NCI-H128 (cell line): ENCODE results near the gene SLC43A1.
"Not testable (repeated sequence)": the region's sequence is repeated elsewhere in the genome, so short reads cannot be mapped to it uniquely, and the experiment has no call there.

ENCODE experiments used
- DNase-seq: peaks from one replicate; lab custom pipeline; 2025; ENCODE audit not compliant: unreplicated experiment; lab: John Stamatoyannopoulos, UW

Gene SLC43A1

DNA sequence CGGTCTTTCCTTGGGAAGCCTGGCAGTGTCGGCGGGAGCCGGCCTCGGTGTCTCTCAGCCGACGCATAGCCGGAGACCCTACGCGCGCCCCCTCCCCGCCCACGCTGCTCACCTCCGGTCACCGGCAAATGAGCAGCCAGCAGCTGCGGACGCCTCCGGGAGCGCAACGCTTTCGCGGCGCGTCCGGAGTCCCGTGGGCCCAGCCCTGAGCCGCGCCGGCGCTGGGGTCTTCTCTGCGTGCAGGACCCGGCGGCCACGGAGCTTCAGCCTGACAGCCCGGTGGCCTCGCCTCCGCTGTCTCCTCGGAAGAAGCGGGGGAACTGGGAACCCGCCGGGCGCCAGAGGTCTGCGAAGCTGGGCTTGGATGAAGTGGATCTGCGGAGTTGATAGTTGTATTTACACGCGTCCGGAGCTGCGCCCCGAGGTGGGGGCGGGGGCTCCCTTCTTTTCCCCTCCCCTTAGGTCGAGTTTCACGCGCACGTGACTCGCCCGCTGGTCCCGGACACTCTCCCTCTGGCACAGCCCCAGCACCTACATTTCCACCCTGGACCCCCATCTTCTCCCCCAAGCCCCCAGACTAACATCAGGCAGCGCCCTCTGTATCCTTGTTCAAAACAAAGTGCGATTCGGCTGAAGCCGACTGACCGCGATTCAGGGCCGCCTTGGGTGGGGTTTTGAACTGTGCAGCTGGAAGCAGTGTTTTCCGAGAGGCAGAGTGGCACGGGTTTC, at the start of gene SLC43A1:
Gene SLC43A1, minus strand, starts transcription at position 371 of the 729 bp plus-strand sequence. CDS start 1,591 bp downstream, outside the sequence.
- no peak for DNase-seq

DNA sequence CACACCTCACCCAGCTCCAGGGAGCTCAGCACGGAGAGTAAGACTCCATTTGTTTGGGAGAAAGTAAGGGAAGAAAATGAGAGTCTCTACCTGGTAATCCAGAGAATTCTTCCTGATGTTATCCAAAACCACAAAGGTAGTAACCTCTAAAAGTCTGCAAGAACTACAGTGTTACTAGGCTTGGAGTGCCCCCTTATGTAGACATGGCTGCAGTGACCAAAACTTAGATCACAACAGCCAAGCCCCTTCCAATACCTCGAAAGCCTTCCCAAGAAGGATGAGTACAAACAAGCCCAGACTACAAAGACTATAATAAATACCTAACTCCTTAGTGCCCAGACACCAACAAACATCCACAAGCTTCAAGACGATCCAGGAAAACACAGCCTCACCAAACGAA, 47.1 kb upstream of the SLC43A1 start:
- no peak for DNase-seq

DNA sequence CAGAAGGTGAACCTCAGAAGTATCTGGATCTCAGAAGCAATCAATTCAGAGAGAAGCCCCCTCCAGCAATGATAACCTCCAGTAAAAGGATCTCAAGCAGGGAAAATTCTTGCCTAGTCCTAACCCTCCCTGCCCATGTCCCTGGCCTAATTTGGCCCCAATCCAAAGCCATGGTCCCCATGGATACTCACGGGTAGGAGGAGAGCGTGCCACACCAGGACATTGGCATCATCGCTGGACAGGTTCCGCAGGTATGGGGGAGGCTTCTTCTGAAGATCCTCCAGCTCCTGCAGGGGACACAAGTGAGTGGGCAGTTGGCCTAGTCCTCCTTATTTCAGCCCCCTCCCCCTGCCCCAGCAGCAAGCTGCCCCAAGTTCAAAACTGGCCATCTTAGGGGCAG, 44.6 kb upstream of the SLC43A1 start:
- no peak for DNase-seq

DNA sequence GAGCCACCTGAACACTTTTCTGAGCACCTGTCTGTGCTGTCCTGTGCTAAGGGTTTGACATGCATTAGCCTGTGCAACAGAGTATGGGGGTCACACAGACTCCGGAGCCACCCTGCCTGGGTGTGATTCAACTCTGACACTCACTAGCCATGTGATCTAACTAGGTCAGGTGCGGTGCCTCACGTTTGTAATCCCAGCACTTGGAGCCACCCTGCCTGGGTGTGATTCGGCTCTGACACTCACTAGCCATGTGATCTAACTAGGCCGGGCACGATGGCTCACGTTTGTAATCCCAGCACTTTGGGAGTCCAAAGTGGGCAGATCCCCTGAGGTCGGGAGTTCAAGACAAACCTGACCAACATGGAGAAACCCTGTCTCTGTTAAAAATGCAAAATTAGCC, 40.5 kb upstream of the SLC43A1 start:
- DNase-seq: no peak

DNA sequence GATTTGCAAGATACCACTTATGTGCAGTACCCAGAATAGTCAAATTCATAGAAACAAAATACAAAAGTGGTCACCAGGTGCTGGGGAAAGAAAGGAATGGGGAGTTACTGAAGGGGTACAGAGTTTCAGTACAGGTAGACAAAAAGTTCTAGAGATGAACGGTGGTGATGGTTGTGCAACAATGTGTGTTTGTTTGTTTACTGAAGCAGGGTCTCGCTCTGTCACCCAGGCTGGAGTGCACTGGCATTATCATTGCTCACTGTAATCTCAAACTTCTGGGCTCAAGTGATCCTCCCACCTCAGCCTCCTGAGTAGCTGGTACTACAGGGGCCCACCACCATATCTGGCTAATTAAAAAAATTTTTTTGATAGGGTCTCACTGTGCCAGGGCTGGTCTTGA, 39.9 kb upstream of the SLC43A1 start:
- DNase-seq: no peak

DNA sequence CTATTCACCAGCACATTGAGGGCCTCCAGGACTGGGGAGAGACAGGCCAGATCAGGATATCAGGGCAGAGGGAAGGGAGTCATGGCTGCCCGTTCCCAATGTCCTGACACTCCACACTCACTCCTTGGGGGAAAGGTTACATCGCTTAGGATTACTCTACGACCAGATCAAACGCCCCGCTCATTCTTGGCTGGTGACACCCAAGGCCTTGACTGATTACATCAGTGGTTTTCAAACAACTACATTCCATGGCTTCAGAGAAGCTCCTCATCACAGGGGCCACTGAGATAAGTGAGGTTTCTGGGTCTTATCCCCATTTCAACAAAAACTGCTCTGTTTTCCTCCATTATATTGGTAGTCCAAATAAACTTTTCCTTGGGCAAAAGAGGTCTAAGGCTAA, 37.0 kb upstream of the SLC43A1 start:
- no peak for DNase-seq

DNA sequence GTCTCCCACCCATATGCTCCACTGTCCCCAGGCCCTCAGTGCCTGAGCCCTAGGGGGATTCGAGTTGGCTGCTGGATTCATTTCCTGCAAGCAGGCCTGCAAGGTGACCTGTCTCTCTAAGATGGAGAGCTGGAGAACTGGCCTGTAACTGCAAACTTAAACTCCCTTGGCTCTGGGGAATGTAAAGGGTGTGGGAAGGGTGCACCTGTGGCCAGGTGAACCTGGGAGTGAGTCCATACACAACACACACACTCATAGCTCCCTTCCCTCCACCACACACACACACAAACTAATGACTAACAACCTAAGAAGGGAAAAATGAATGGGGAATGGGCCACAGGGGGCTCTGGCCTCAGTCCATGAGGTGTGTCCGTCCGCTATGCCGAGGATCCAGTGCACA, 36.4 kb upstream of the SLC43A1 start:
- DNase-seq: no peak

DNA sequence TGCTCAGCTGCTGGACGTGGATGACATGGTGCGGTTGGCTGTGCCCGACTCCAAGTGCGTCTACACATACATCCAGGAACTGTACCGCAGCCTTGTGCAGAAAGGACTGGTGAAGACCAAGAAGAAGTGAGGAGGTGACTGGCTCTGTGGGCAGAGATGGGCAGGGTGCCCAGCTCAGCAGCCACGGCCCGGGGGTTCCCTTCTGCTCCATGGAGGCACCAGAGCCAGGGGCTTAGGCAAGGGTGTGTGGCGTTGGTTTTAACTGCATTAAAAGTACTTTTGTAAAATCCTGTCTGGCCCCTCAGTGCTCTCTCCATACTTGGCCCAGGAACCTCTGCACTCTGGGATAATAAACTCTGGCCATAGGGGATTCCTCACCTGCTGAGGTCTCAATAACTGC, 34.5 kb upstream of the SLC43A1 start:
- DNase-seq: no peak

DNA sequence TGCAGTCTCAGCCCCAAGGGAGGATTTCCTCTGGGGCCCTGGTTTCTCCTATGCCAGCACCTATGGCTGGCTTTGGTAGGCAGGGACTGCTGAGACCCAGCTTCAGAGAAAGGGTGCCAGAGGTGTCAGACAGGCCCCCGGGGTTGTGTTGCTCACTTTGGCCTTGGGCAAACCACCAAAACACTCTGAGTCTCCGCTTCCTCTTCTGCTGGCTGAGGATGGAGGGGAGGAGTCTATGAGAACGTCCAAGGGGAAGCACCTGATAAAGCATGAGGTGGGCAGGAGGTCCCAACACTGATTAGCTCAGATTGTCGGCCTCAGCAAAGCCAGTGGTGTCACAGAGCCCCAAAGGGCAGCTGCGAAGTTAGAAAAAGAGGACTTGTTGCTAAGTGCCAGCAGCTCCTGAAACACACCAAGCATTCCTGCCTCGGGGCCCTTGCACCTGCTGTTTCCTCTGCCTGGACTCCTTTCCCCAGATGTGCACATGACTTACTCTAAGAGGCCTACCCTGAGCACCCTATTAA, 32.4 kb upstream of the SLC43A1 start:
- no peak for DNase-seq

DNA sequence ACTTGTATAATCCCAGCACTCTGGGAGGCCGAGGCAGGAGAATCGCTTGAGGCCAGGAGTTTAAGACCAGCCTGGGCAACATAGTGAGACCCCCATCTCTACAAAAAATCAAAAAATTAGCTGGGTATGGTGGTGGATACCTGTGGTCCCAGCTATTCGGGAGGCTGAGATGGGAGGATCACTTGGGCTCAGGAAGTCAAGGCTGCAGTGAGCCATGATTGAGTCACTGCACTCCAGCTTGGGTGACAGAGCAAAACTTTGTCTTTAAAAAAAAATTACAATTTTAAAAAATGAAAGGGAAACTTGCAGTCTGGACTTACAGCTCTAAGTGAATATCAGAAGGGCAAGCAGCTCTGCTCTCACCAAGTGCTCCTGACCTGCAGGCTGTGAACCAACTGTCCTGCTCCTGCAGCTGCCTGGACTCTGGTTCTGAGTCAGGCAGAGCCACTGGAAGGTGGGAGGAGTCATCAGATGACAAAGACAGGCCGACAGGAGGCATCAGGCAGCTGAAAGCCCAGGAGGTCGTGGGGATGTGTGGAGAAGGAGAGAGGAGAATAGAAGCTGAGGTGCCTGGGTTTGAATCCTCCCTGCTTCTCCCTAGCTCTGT, 31.5 kb upstream of the SLC43A1 start:
- DNase-seq: no peak

DNA sequence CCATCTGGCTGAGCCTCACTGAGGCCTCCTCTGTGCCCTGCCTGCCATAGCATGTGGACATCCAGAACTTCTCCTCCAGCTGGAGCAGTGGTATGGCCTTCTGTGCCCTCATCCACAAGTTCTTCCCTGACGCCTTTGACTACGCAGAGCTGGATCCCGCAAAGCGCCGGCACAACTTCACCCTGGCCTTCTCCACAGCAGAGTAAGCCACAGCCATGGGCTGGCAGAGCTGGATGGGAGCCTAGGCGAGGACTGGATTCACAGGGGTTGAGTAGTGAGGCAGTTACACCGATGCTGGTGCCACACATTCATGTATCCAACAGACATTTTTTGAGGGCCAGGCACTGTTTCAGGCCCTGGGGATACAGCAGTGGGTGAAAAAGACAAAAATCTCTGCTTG, 30.9 kb upstream of the SLC43A1 start:
- no peak for DNase-seq

DNA sequence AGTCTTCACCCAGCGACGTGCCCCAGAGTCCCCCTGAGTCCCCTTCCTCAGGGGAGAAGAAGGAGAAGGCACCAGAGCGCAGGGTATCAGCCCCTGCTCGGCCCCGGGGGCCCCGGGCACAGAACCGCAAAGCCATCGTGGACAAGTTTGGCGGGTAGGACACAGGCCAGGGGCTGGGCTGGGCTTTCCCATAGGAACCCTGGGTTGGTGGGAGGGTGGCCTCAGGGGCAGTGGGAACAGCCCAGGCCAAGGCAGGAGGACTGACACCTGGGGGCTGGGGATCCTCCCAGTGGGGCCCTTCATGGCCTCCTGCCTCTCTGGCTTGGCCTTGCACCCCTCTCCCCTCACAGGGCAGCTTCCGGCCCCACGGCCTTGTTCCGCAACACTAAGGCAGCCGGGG, 30.4 kb upstream of the SLC43A1 start:
- no peak for DNase-seq

DNA sequence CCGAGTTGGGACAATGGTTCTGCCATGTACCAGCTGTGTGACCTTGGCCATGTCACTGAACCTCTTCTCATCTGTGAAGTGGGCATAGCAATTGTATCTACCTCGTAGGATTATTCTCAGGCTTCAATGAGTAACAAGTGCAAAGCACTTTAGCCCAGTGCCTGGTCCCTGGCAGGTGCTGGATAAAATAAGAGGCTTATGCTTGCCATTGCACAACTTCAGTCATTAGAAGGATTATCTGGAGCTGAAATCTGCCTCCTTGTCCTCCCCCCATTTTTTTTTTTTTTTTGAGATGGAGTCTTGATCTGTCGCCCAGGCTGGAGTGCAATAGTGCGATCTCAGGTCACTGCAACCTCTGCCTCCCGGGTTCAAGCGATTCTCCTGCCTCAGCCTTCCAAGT, 29.1 kb upstream of the SLC43A1 start:
- no peak for DNase-seq

DNA sequence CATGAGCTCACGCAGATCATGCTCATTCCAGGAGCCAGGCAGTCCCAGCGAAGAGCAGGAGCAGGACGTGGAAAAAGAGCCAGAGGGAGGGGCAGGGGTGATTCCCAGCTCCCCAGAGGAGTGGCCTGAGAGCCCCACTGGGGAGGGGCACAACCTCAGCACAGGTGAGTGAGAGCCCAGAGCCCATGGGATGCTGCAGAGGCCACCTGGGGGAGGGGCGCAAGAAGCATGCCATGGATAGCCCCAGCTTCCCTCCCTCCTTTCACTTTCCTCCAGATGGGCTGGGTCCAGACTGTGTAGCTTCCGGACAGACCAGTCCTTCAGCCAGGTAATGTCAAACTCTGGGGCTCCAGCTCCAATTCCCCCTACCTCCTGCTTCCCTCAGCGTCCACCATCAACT, 28.1 kb upstream of the SLC43A1 start:
- DNase-seq: no peak

DNA sequence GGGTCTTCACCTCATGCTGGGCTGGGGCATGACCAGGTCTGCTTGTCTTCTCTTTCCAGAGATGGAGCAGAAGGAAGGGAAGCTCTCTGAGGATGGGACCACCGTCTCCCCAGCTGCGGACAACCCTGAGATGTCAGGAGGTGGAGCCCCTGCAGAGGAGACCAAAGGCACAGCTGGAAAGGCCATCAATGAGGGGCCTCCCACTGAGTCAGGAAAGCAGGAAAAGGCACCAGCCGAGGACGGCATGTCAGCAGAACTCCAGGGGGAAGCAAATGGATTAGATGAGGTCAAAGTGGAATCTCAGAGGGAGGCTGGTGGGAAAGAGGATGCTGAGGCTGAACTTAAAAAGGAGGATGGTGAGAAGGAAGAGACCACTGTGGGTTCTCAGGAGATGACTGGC, 27.1 kb upstream of the SLC43A1 start:
- DNase-seq: no peak

DNA sequence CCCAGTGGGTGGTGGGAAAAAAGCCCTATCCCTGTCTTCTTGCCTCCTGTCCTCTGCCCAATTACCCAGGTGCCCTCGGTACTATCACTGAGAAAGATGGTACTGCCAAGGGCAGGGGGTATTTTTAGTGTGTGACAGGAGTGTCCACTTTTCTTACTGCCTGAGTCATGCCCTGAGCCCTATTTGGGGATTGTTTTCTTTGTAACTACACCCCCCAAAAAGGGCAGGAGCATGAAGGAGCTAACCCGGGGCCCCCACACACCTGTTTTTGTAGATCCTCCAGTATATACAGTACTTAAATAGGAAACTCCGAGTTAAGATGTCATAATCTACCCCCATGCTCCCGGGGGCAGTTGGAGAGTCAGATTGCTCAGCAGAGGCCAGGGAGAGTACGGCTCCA, 25.7 kb upstream of the SLC43A1 start:
- DNase-seq: no peak

DNA sequence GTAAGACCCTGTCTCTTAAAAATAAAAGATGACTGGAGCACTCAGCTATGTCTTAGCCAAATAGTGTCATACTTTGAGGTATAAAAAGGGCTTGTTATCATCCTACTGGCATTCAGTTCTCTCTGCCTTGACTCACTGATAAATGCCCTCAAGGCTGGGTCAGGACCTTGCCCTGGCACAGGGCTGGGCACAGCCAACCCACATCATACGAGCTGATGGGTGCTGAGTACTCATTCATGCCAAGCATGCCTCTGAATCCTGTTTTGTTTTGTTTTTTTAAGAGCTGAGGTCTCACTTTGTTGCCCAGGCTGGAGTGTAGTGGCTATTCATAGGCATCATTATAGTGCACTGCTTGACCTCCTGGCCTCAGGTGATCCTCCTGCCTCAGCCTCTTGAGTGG, 23.8 kb upstream of the SLC43A1 start:
- no peak for DNase-seq

DNA sequence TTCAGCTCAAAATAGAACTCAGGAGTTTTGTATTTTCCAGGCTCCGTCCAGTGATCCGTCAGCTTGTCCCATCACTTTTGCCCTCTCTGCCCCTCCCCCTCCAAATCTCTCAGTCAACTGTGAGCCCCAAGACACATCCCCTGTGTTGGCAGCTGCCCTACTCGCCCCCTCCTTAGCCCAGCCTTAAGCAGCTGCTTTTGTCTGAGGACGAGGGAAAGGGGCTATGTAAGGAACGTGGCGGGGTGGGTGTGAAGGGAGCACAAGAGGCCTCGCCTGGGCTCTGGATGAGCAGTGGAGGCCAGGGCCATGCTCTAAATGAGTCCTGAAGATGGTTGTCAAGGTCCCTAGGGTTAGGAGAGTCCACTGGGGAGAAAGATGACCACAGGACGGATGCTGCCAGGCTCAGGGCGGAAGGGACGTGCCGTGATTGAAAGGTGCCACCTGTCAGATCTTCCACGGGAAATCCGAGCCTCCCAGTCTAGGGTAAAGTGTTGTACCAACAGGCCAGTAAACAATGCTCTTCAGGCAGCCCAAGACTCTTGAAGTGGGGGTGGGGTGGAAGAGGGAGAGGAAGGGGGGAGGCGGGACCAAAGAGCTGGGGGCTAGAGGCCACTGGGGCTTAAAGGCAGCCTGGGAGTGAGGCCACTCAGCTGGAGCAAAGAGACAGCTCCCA, 21.6 kb upstream of the SLC43A1 start, which contains the start of gene SMTNL1:
Gene SMTNL1, plus strand, starts transcription at position 649 of the 673 bp plus-strand sequence. CDS start 5,048 bp downstream, outside the sequence.
- no peak for DNase-seq

DNA sequence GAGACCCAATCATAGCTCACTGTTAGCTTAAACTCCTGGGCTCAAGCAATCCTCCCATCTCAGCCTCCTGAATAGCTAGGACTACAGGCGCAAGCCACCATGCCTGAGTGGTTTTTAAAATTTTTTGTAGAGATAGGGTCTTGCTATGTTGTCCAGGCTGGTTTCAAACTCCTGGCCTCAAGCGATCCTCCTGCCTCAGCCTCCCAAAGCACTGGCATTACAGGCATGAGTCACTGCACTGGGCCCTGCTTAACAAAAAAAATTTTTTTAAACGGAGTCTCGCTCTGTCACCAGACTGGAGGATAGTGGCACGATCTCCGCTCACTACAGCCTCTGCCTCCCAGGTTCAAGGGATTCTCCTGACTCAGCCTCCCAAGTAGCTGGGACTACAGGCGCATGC, 18.9 kb upstream of the SLC43A1 start:
- not testable (repeated sequence) for DNase-seq

DNA sequence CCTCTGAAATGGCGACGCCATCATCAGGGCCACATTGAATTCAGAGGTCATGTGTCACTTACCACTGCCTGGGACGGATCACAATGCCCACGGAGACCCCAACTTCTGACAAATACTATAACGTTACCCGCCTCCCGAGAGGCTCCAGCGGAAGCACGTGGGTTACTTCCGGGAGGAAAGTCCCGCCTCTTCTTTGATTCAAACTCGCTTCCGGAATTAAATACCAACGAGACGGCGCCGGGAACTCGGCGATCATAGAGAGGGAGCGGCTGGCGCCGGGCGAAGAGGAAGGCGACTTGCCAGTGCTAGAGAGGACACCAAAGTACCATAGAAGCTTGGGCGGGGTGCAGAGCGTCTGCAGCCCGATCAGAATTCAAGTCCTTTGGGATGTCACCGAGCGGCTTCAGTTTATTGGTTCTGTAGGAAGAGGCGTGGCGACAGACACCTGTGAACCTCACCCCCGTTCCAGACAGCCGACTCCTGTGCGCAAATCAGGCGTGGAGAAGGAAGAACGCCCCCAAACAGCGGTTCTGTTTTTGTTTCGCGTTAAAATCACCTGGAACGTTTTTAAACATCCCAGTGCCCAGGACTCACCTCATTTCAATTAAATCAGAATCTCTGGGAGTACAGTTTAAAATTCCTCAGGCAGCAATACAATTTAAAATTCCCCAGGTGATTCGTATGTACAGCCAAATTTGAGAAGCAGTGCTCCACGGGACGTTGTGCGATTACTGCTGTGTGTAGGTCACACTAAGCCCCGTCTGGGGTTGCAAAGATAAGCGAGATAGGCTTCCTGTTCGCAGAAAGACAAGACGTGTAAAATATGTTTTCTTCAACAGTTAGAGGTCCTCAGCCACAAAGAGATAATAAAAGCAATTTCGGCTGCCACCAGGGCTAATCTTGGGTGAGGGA, 15.3 kb upstream of the SLC43A1 start, which contains the start of gene TIMM10:
Gene TIMM10, minus strand, starts transcription at position 159 of the 912 bp plus-strand sequence. CDS start 565 bp downstream, outside the sequence.
- peak; percentile 97 for DNase-seq

DNA sequence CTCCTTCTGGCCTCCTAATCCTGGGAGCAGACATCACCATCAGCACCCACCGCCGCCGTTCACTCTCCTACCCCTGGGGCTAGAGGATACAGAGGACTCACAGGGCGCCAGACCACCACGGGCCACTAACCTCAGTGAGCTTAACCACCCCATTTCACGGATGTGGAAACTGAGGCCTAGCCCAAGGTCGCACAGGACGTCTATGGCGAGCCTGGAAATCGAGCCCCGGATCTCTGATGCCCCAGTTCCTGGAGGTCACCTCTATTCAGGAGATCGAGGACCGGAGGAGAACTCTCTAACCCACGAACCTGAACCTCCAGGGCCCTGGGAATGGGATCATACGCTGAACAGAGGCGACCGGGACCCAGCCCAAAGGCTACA, 14.7 kb upstream of the SLC43A1 start:
- DNase-seq: no peak
